A673 (cell line): ENCODE measurements around the gene PPP1R12A. TPM values are rescaled to one million over a fixed set of nuclear protein-coding genes. Genes with fewer than 3 reads are reported as not detected.
"Not testable (repeated sequence)": the region's sequence is repeated elsewhere in the genome, so short reads cannot be mapped to it uniquely, and the experiment has no call there.

Experiments used
- BruUV-seq: library from RNA; stranded (reverse); fragments of 400-500 nt; replicated peaks from 2 replicates; lab custom pipeline; 2021; lab: Mats Ljungman, UMichigan
- CTCF ChIA-PET: fragments of 300-600 bp; sonication (Branson Sonifier 250); formaldehyde crosslinking; loops from one replicate; lab custom pipeline; 2022; ENCODE audit warnings: antibody characterized with exemption; lab: Charles Lee
- POLR2A ChIA-PET: fragments of 300-600 bp; sonication (Branson Sonifier 250); formaldehyde crosslinking; loops from one replicate; lab custom pipeline; 2022; ENCODE audit warnings: antibody characterized with exemption; ENCODE audit not compliant: low non-redundant PET; lab: Charles Lee
- DNase-seq: peaks from one replicate; pipeline ENCODE4 v3.0.0-alpha.2; 2015; ENCODE audit warnings: low spot score
- H3K27ac ChIP-seq: fragments of 200-600 bp; sonication (generic); 2 replicates; pipeline ENCODE4 v1.5.1; 2016; ENCODE audit warnings: mixed run types, low read depth, mild to moderate bottlenecking, mixed read lengths, antibody characterized with exemption, low read length; ENCODE audit not compliant: poor library complexity, severe bottlenecking
- H3K27me3 ChIP-seq: fragments of 200-600 bp; sonication (generic); replicated peaks from 2 replicates; pipeline ENCODE4 v1.6.1; 2017; ENCODE audit warnings: mixed run types, low read depth, mild to moderate bottlenecking, mixed read lengths, antibody characterized with exemption, low read length; ENCODE audit not compliant: insufficient read depth, poor library complexity
- H3K36me3 ChIP-seq: fragments of 200-600 bp; sonication (generic); 2 replicates; pipeline ENCODE4 v1.6.1; 2016; ENCODE audit warnings: mixed run types, mild to moderate bottlenecking, mixed read lengths, antibody characterized with exemption, low read length; ENCODE audit not compliant: insufficient read depth, poor library complexity, severe bottlenecking
- H3K4me1 ChIP-seq: fragments of 200-600 bp; sonication (generic); 2 replicates; pipeline ENCODE4 v1.6.1; 2017; ENCODE audit warnings: mixed run types, mild to moderate bottlenecking, mixed read lengths, antibody characterized with exemption, low read length; ENCODE audit not compliant: insufficient read depth, poor library complexity, severe bottlenecking
- H3K4me3 ChIP-seq: fragments of 200-600 bp; sonication (generic); 2 replicates; pipeline ENCODE4 v1.5.1; 2016; ENCODE audit warnings: low read depth, mixed run types, mild to moderate bottlenecking, mixed read lengths, low read length; ENCODE audit not compliant: poor library complexity, severe bottlenecking
- H3K9me3 ChIP-seq: fragments of 200-600 bp; sonication (generic); 2 replicates; pipeline ENCODE4 v1.6.1; 2016; ENCODE audit warnings: mixed run types, low read depth, mild to moderate bottlenecking, mixed read lengths, antibody characterized with exemption, low read length; ENCODE audit not compliant: poor library complexity, severe bottlenecking
- CTCF ChIP-seq: fragments of 300-800, 200-600 bp; sonication (generic); conservative IDR thresholded peaks from 2 replicates; pipeline ENCODE4 v1.5.1; 2017; ENCODE audit warnings: low read depth, mild to moderate bottlenecking, antibody characterized with exemption, low read length, moderate library complexity, mixed read lengths
- EZH2 ChIP-seq: fragments of 200-600 bp; sonication (generic); IDR thresholded peaks from 2 replicates; pipeline ENCODE4 v1.6.1; 2017; ENCODE audit warnings: borderline replicate concordance, low read depth, mild to moderate bottlenecking, mixed read lengths, antibody characterized with exemption, low read length; ENCODE audit not compliant: poor library complexity, severe bottlenecking
- intact Hi-C: fragments of 100-400 bp; cut with micrococcal nuclease; formaldehyde crosslinking; loops from one replicate; pipeline ENCODE4 v1.10.0; 2022; ENCODE audit not compliant: unreplicated experiment
- total RNA-seq: library from RNA; stranded (reverse); gene quantifications from 2 replicates; pipeline ENCODE4 v1.2.3, GENCODE V29; 2021

PPP1R12A gene
- total RNA-seq, 1 experiment from 2014 or later: 80.8 TPM

- Histone ChIP-seq H3K36me3 (no peaks in the 10 kb centered on the region), H3K4me1 (peaks cover 8% of the 10 kb centered on the region), H3K4me3 (no peak overlapping the region), H3K9me3 (no peaks in the 10 kb centered on the region), H3K27ac (no peak overlapping the region), H3K27me3 (no peaks in the 10 kb centered on the region)
- DNase-seq: no peak
- ChIA-PET POLR2A (no interaction called here), CTCF (no interaction called here)
- no TSS peak for BruUV-seq
- intact Hi-C loops: no loop called here
- TF ChIP-seq CTCF: no peak
- TF ChIP-seq EZH2: no peak
Measured at GRCh38 chr12:79883216-79883615, 51.7 kb downstream of the PPP1R12A start.

GRCh38 chr12:79881351-79881750, 53.5 kb downstream of the PPP1R12A start:
- H3K27ac ChIP-seq: no peak overlapping the region

GRCh38 chr12:79878506-79878905, 56.4 kb downstream of the PPP1R12A start:
- DNase-seq, H3K4me3 ChIP-seq, CTCF ChIA-PET, H3K9me3 ChIP-seq, H3K27ac ChIP-seq, BruUV-seq, H3K36me3 ChIP-seq, intact Hi-C loops, H3K27me3 ChIP-seq, POLR2A ChIA-PET: not testable (repeated sequence)
- peaks cover 13% of the 10 kb centered on the region for H3K4me1 ChIP-seq

More at GRCh38 chr12:79881351-79881750, 53.5 kb downstream of the PPP1R12A start:
- no peaks in the 10 kb centered on the region for H3K9me3 ChIP-seq
- DNase-seq: no peak
- POLR2A ChIA-PET: no interaction called here
- CTCF ChIA-PET: no interaction called here
- intact Hi-C loops: no loop called here
- TF ChIP-seq CTCF (no peak), EZH2 (no peak)
- H3K4me1 ChIP-seq: peaks cover 9% of the 10 kb centered on the region
- H3K36me3 ChIP-seq: no peaks in the 10 kb centered on the region
- no TSS peak for BruUV-seq
- H3K4me3 ChIP-seq: no peak overlapping the region
- H3K27me3 ChIP-seq: no peaks in the 10 kb centered on the region

GRCh38 chr12:79877246-79877645, 57.7 kb downstream of the PPP1R12A start:
- Histone ChIP-seq H3K36me3 (peaks cover 2% of the 10 kb centered on the region), H3K4me3 (no peak overlapping the region), H3K27ac (no peak overlapping the region), H3K9me3 (no peaks in the 10 kb centered on the region), H3K27me3 (no peaks in the 10 kb centered on the region), H3K4me1 (peaks cover 13% of the 10 kb centered on the region)
- DNase-seq: no peak
- ChIA-PET POLR2A (no interaction called here), CTCF (no interaction called here)
- no TSS peak for BruUV-seq
- intact Hi-C loops: no loop called here
- TF ChIP-seq CTCF (no peak), EZH2 (no peak)
